GM12864 (cell line): Measurements from ENCODE around the gene SH3RF1.

ENCODE experiments used
- DNase-seq: peaks from one replicate; pipeline ENCODE4 v3.0.0-alpha.2; 2011; ENCODE audit warnings: low read depth
- H3K4me3 ChIP-seq: 2 replicates; pipeline ENCODE4 v1.5.1; 2011; ENCODE audit warnings: mild to moderate bottlenecking, low read depth, low read length, control low read depth
- CTCF ChIP-seq: IDR thresholded peaks from 2 replicates; pipeline ENCODE4 v1.5.1; 2011; ENCODE audit warnings: low read depth, mild to moderate bottlenecking, moderate library complexity, low read length, control low read depth, inconsistent platforms; ENCODE audit errors: missing control alignments

The SH3RF1 gene

GRCh38 chr4:169115144-169115896, 155.4 kb downstream of the SH3RF1 start:
- no peak overlapping the region for H3K4me3 ChIP-seq
- DNase-seq, result no peak
- TF ChIP-seq CTCF, result no peak

GRCh38 chr4:169114341-169114974, 156.3 kb downstream of the SH3RF1 start:
- no peak for TF ChIP-seq CTCF
- no peak overlapping the region for H3K4me3 ChIP-seq
- no peak for DNase-seq

- no peak for DNase-seq
- no peak for TF ChIP-seq CTCF
Measured at GRCh38 chr4:169110633-169111032, 160.1 kb downstream of the SH3RF1 start.

GRCh38 chr4:169109035-169109675, 161.6 kb downstream of the SH3RF1 start:
- TF ChIP-seq CTCF, result no peak
- H3K4me3 ChIP-seq, result no peak overlapping the region
- DNase-seq, result no peak

More at GRCh38 chr4:169110633-169111032, 160.1 kb downstream of the SH3RF1 start:
- no peak overlapping the region for H3K4me3 ChIP-seq

GRCh38 chr4:169108303-169108702, 162.5 kb downstream of the SH3RF1 start:
- H3K4me3 ChIP-seq, result no peak overlapping the region
- no peak for TF ChIP-seq CTCF
- no peak for DNase-seq

GRCh38 chr4:169107528-169107927, 163.2 kb downstream of the SH3RF1 start:
- DNase-seq, result no peak
- no peak for TF ChIP-seq CTCF
- no peak overlapping the region for H3K4me3 ChIP-seq
